Caco-2 (cell line): ENCODE measurements around the gene SLC6A6. TPM values are rescaled to one million over a fixed set of nuclear protein-coding genes. Genes with fewer than 3 reads are reported as not detected.

Experiments
- BruUV-seq: library from RNA; stranded (reverse); fragments of 400-500 nt; replicated peaks from 2 replicates; lab custom pipeline; 2021; lab: Mats Ljungman, UMichigan
- CTCF ChIA-PET: fragments of 300-600 bp; sonication (Branson Sonifier 250); formaldehyde crosslinking; loops from one replicate; lab custom pipeline; 2022; ENCODE audit warnings: antibody characterized with exemption; lab: Charles Lee
- POLR2A ChIA-PET: fragments of 300-600 bp; sonication (Branson Sonifier 250); formaldehyde crosslinking; loops from one replicate; lab custom pipeline; 2022; ENCODE audit warnings: antibody characterized with exemption; lab: Charles Lee
- DNase-seq, 2 experiments: peaks; one replicate each; pipeline versions ENCODE4 v3.0.0 to v3.0.0-alpha.2; 2020 to 2022
- H3K27me3 ChIP-seq: replicated peaks from 2 replicates; pipeline ENCODE4 v1.6.0; 2011; ENCODE audit warnings: low read length; ENCODE audit not compliant: control insufficient read depth, insufficient read depth
- H3K36me3 ChIP-seq: 2 replicates; pipeline ENCODE4 v1.5.1; 2011; ENCODE audit warnings: low read length; ENCODE audit not compliant: control insufficient read depth, insufficient read depth
- H3K4me1 ChIP-seq: fragments of 250-450 bp; sonication (Bioruptor Pico); 2 replicates; pipeline ENCODE4 v1.5.1; 2020; ENCODE audit warnings: mild to moderate bottlenecking
- H3K4me3 ChIP-seq: 2 replicates; pipeline ENCODE4 v1.5.1; 2011; ENCODE audit warnings: low read depth, mild to moderate bottlenecking, control low read depth, low read length
- H3K9me3 ChIP-seq: fragments of 250-450 bp; sonication (Bioruptor Pico); 2 replicates; pipeline ENCODE4 v1.5.1; 2020; ENCODE audit warnings: mild to moderate bottlenecking, moderate library complexity
- H3K27ac Mint-ChIP-seq: one replicate; pipeline ENCODE4 v1.8.0; 2022; ENCODE audit warnings: mixed read lengths; ENCODE audit not compliant: unreplicated experiment
- H3K27me3 Mint-ChIP-seq: one replicate; pipeline ENCODE4 v1.8.0; 2022; ENCODE audit warnings: mixed read lengths; ENCODE audit not compliant: insufficient read depth, unreplicated experiment
- H3K36me3 Mint-ChIP-seq: one replicate; pipeline ENCODE4 v1.8.0; 2022; ENCODE audit warnings: mild to moderate bottlenecking, mixed read lengths; ENCODE audit not compliant: insufficient read depth, unreplicated experiment
- H3K4me1 Mint-ChIP-seq: one replicate; pipeline ENCODE4 v1.8.0; 2022; ENCODE audit warnings: low read depth, mixed read lengths; ENCODE audit not compliant: unreplicated experiment
- H3K4me3 Mint-ChIP-seq: one replicate; pipeline ENCODE4 v1.8.0; 2022; ENCODE audit warnings: mild to moderate bottlenecking, moderate library complexity, mixed read lengths; ENCODE audit not compliant: unreplicated experiment
- H3K9me3 Mint-ChIP-seq: one replicate; pipeline ENCODE4 v1.8.0; 2022; ENCODE audit warnings: mixed read lengths; ENCODE audit not compliant: unreplicated experiment
- CTCF ChIP-seq, 2 experiments: fragments of 200-600 bp in 1 of 2; IDR thresholded peaks; 1 replicate in 1 of 2; 2 replicates in 1 of 2; pipeline versions ENCODE4 v1.5.1 to v1.8.0; 2011 to 2022; ENCODE audit warnings: antibody characterized with exemption in 1 of 2, control low read depth in 1 of 2, inconsistent platforms in 1 of 2, low read depth in 1 of 2, low read length in 1 of 2, mild to moderate bottlenecking in 1 of 2, moderate library complexity in 1 of 2; ENCODE audit not compliant: insufficient read depth in 1 of 2, severe bottlenecking in 1 of 2, unreplicated experiment in 1 of 2
- intact Hi-C: fragments of 100-400 bp; cut with micrococcal nuclease; formaldehyde crosslinking; loops from one replicate; pipeline ENCODE4 v1.10.0; 2022; ENCODE audit not compliant: unreplicated experiment
- total RNA-seq: library from RNA; stranded (reverse); gene quantifications from 2 replicates; pipeline ENCODE4 v1.2.3, GENCODE V29; 2022

The SLC6A6 gene
- total RNA-seq, 1 experiment from 2014 or later, result 49.6 TPM

DNA sequence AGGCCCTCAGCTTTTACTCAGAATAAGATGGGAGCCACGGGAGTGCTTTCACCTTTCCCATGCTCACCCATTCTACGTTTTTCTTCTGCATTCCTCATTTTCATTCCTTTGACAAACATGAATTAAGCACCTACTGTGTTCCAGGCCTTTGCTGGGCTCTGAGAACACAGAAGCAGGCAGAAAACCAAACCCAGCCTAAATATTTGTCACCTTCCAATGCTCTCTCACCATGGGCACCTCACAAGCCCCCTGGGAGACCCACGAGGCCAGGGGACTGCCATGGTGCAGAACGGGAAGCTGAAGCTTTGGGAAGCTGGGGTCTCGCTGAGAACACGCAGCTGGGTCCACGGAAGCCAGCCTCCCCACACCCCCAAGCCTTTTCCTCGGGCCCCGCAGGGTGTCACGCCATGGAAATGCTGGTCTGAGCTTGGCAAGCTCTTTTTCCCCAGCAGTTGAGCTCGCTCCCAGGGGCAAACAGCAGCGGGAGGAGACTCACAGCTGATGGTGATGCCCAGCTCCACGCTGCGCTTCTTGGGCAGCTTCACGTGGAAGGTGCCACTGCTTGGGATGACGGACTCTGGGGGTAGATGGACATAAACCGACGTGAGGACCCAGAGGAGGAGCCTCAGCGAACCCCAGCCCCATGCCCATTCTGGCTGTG is 110.0 kb downstream of the SLC6A6 start:
- CTCF ChIA-PET, result interaction anchor here (1.3 kb wide), 1 partner anchor 36 kb away, joined by 3 read pairs; no protein-coding TSS in a partner anchor
- Histone ChIP-seq H3K9me3 (no peaks in the 10 kb centered on the region), H3K27me3 (no peaks in the 10 kb centered on the region), H3K4me3 (no peak overlapping the region), H3K4me1 (no peaks in the 10 kb centered on the region), H3K36me3 (no peaks in the 10 kb centered on the region)
- intact Hi-C loops, result no loop called here
- TF ChIP-seq CTCF (IDR thresholded peaks at IDR 0.05; ENCODE audit: insufficient read depth in 1 of 2, low read depth in 1 of 2, low read length in 1 of 2, severe bottlenecking in 1 of 2, unreplicated experiment in 1 of 2), result no peak
- H3K9me3 Mint-ChIP-seq, result no peaks in the 10 kb centered on the region
- H3K27me3 Mint-ChIP-seq, result no peaks in the 10 kb centered on the region
- no peak overlapping the region for H3K4me3 Mint-ChIP-seq
- BruUV-seq, result no TSS peak
- H3K27ac Mint-ChIP-seq, result no peak overlapping the region
- peak in 1 of 2 experiments; percentile 16 for DNase-seq
- H3K4me1 Mint-ChIP-seq, result no peaks in the 10 kb centered on the region
- H3K36me3 Mint-ChIP-seq, result no peaks in the 10 kb centered on the region
- POLR2A ChIA-PET, result no interaction called here

- BruUV-seq, result no TSS peak
Observed at GRCh38 chr3:14512942-14513327, 110.5 kb downstream of the SLC6A6 start.

More at GRCh38 chr3:14512942-14513327, 110.5 kb downstream of the SLC6A6 start:
- ChIA-PET POLR2A (no interaction called here), CTCF (interaction anchor here (1.3 kb wide), 1 partner anchor 35 kb away, joined by 3 read pairs; no protein-coding TSS in a partner anchor)
- no peak for TF ChIP-seq CTCF (IDR thresholded peaks at IDR 0.05; ENCODE audit: insufficient read depth in 1 of 2, low read depth in 1 of 2, low read length in 1 of 2, severe bottlenecking in 1 of 2, unreplicated experiment in 1 of 2)
- Histone ChIP-seq H3K4me1 (no peaks in the 10 kb centered on the region), H3K36me3 (no peaks in the 10 kb centered on the region), H3K4me3 (no peak overlapping the region), H3K9me3 (no peaks in the 10 kb centered on the region), H3K27me3 (no peaks in the 10 kb centered on the region)
- intact Hi-C loops, result no loop called here
- H3K27ac Mint-ChIP-seq, result no peak overlapping the region
- H3K4me3 Mint-ChIP-seq, result no peak overlapping the region
- no peaks in the 10 kb centered on the region for H3K36me3 Mint-ChIP-seq
- no peaks in the 10 kb centered on the region for H3K27me3 Mint-ChIP-seq
- no peak for DNase-seq
- H3K4me1 Mint-ChIP-seq, result no peaks in the 10 kb centered on the region
- no peaks in the 10 kb centered on the region for H3K9me3 Mint-ChIP-seq
